Jurkat, Clone E6-1 (cell line): ENCODE results near the gene PBOV1.

Experiments used
- DNase-seq: peaks from one replicate; pipeline ENCODE4 v3.0.0-alpha.2; 2011; ENCODE audit warnings: low read depth, low spot score
- H3K4me3 ChIP-seq: 2 replicates; pipeline ENCODE4 v1.5.1; 2011; ENCODE audit warnings: mild to moderate bottlenecking, low read length, control low read depth, moderate library complexity

The PBOV1 gene

GRCh38 chr6:138176652-138177232 is 41.5 kb downstream of the PBOV1 start:
- DNase-seq = no peak
- no peak overlapping the region for H3K4me3 ChIP-seq

DNA sequence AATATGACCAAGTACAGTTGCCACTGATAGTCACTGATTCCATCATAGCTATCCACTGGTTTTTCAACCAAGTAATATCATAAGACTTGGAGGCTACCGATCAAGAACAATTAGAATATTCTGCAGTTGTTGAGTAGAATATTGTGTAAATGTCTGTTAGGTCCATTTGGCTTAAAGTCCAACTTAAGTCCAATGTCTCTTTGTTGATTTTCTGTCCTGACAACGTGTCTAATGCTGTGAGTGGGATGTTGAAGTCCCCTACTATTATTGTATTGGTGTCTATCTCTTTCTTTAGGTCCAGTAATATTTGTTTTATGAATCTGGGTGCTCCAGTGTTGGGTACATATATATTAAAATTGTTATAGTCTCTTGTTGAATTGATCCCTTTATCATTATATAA is 42.7 kb downstream of the PBOV1 start:
- DNase-seq = no peak

More for the DNA sequence above, 42.7 kb downstream of the PBOV1 start:
- H3K4me3 ChIP-seq = no peak overlapping the region
